Panc1 (cell line): ENCODE results near the gene CHRM2. TPM values are rescaled to one million over a fixed set of nuclear protein-coding genes. Genes with fewer than 3 reads are reported as not detected.

Experiments used
- ATAC-seq: fragments of 200-7000 bp; cut with Tn5 transposase; 2 replicates; pipeline ENCODE4 v1.9.1; 2020; ENCODE audit warnings: mild to moderate bottlenecking, moderate library complexity
- BruUV-seq: library from RNA; stranded (reverse); fragments of 400-500 nt; replicated peaks from 2 replicates; lab custom pipeline; 2021; lab: Mats Ljungman, UMichigan
- CTCF ChIA-PET: fragments of 300-600 bp; sonication (Branson Sonifier 250); formaldehyde crosslinking; loops from one replicate; lab custom pipeline; 2022; ENCODE audit warnings: antibody characterized with exemption; lab: Charles Lee
- POLR2A ChIA-PET: fragments of 300-600 bp; sonication (Branson Sonifier 250); formaldehyde crosslinking; loops from one replicate; lab custom pipeline; 2022; ENCODE audit warnings: antibody characterized with exemption; lab: Charles Lee
- DNase-seq: peaks from one replicate; pipeline ENCODE4 v3.0.0-alpha.2; 2010; ENCODE audit warnings: low read depth, low spot score
- H3K27ac ChIP-seq: 2 replicates; pipeline ENCODE4 v1.5.1; 2011; ENCODE audit warnings: mild to moderate bottlenecking, low read length, inconsistent platforms
- H3K27me3 ChIP-seq: fragments of 200-500 bp; sonication (Bioruptor generic); 2 replicates; pipeline ENCODE4 v1.6.0; 2014; ENCODE audit warnings: low read length, inconsistent platforms; ENCODE audit not compliant: control insufficient read depth, insufficient read depth
- H3K36me3 ChIP-seq: fragments of 200-500 bp; sonication (Bioruptor generic); 2 replicates; pipeline ENCODE4 v1.5.1; 2014; ENCODE audit warnings: inconsistent platforms, mild to moderate bottlenecking, low read length, moderate library complexity; ENCODE audit not compliant: control insufficient read depth, insufficient read depth
- H3K4me1 ChIP-seq: 2 replicates; pipeline ENCODE4 v1.5.1; 2011; ENCODE audit warnings: inconsistent platforms, mild to moderate bottlenecking, low read length, moderate library complexity; ENCODE audit not compliant: control insufficient read depth, insufficient read depth
- H3K4me3 ChIP-seq, 2 experiments: 2 replicates each; pipeline ENCODE4 v1.5.1; 2011 to 2012; ENCODE audit warnings: low read depth in 2 of 2, low read length in 2 of 2, mild to moderate bottlenecking in 2 of 2, inconsistent platforms in 1 of 2, moderate library complexity in 1 of 2
- H3K9me3 ChIP-seq: fragments of 200-500 bp; sonication (Bioruptor generic); 2 replicates; pipeline ENCODE4 v1.5.1; 2014; ENCODE audit warnings: low read depth, mild to moderate bottlenecking, inconsistent platforms, low read length, moderate library complexity; ENCODE audit not compliant: control insufficient read depth, insufficient read depth
- CTCF ChIP-seq: fragments of 450-650 bp; IDR thresholded peaks from 2 replicates; pipeline ENCODE4 v1.5.1; 2017; ENCODE audit warnings: mild to moderate bottlenecking
- POLR2AphosphoS5 ChIP-seq: IDR thresholded peaks from 2 replicates; pipeline ENCODE4 v1.6.1; 2012; ENCODE audit warnings: mild to moderate bottlenecking, low read depth, low read length, moderate library complexity
- REST ChIP-seq, 2 experiments: IDR thresholded peaks; 2 replicates each; pipeline ENCODE4 v1.6.1; 2011 to 2012; ENCODE audit warnings: low read depth in 2 of 2, control low read depth in 1 of 2, low read length in 1 of 2, mild to moderate bottlenecking in 1 of 2, moderate library complexity in 1 of 2; ENCODE audit not compliant: insufficient read depth in 1 of 2
- SIN3A ChIP-seq: IDR thresholded peaks from 2 replicates; pipeline ENCODE4 v1.6.1; 2012; ENCODE audit warnings: low read depth, mild to moderate bottlenecking, low read length, moderate library complexity, borderline replicate concordance; ENCODE audit not compliant: insufficient read depth
- TCF7L2 ChIP-seq: IDR thresholded peaks from 2 replicates; pipeline ENCODE4 v1.6.1; 2011; ENCODE audit warnings: mild to moderate bottlenecking, low read depth, low read length, inconsistent platforms
- in situ Hi-C: cut with HindIII; loops from 2 replicates; pipeline ENCODE4 v1.10.0; 2016; ENCODE audit warnings: low sequenced_read_pairs, low pct_unique_long_range_greater_than_20kb
- intact Hi-C: fragments of 100-400 bp; cut with micrococcal nuclease; formaldehyde crosslinking; loops from one replicate; pipeline ENCODE4 v1.10.0; 2022; ENCODE audit not compliant: unreplicated experiment
- total RNA-seq: library from RNA; stranded (reverse); gene quantifications from one replicate; pipeline ENCODE4 v1.2.1, GENCODE V29; 2021; ENCODE audit not compliant: unreplicated experiment

CHRM2 gene
- total RNA-seq, 1 experiment from 2014 or later = not detected

GRCh38 chr7:136883046-136883445 lies 14.6 kb downstream of the CHRM2 start:
- BruUV-seq = no TSS peak
- Histone ChIP-seq H3K36me3 (no peaks in the 10 kb centered on the region), H3K4me1 (no peaks in the 10 kb centered on the region), H3K4me3 (no peak overlapping the region), H3K27ac (no peak overlapping the region), H3K27me3 (no peaks in the 10 kb centered on the region), H3K9me3 (no peaks in the 10 kb centered on the region)
- intact Hi-C loops = no loop called here
- ATAC-seq = no peak
- POLR2A ChIA-PET = no interaction called here
- CTCF ChIA-PET = no interaction called here
- TF ChIP-seq SIN3A = no peak
- no peak for TF ChIP-seq CTCF
- TF ChIP-seq POLR2AphosphoS5 = no peak
- in situ Hi-C loops = no loop called here
- DNase-seq = no peak

- no peak overlapping the region for H3K4me3 ChIP-seq
- H3K9me3 ChIP-seq = no peaks in the 10 kb centered on the region
- H3K4me1 ChIP-seq = no peaks in the 10 kb centered on the region
- intact Hi-C loops = no loop called here
- ChIA-PET CTCF (no interaction called here), POLR2A (no interaction called here)
- no peak for ATAC-seq
- DNase-seq = no peak
- no peaks in the 10 kb centered on the region for H3K36me3 ChIP-seq
- no peak overlapping the region for H3K27ac ChIP-seq
- no peaks in the 10 kb centered on the region for H3K27me3 ChIP-seq
- TF ChIP-seq REST (IDR thresholded peaks at IDR 0.05; ENCODE audit: insufficient read depth in 1 of 2, low read depth in 2 of 2, low read length in 1 of 2) (no peak), POLR2AphosphoS5 (no peak), TCF7L2 (no peak)
- in situ Hi-C loops = no loop called here
- no TSS peak for BruUV-seq
Measured at GRCh38 chr7:136884492-136884891, 16.0 kb downstream of the CHRM2 start.

- intact Hi-C loops = no loop called here
- in situ Hi-C loops = no loop called here
- H3K27ac ChIP-seq = no peak overlapping the region
- POLR2A ChIA-PET = no interaction called here
- BruUV-seq = no TSS peak
- no peaks in the 10 kb centered on the region for H3K27me3 ChIP-seq
- DNase-seq (no peak), ATAC-seq (no peak)
- H3K9me3 ChIP-seq = no peaks in the 10 kb centered on the region
- CTCF ChIA-PET = no interaction called here
- TF ChIP-seq REST (IDR thresholded peaks at IDR 0.05; ENCODE audit: insufficient read depth in 1 of 2, low read depth in 2 of 2, low read length in 1 of 2) (no peak), SIN3A (no peak), TCF7L2 (no peak), POLR2AphosphoS5 (no peak), CTCF (no peak)
- H3K36me3 ChIP-seq = no peaks in the 10 kb centered on the region
- no peak overlapping the region for H3K4me3 ChIP-seq
- no peaks in the 10 kb centered on the region for H3K4me1 ChIP-seq
Measured at GRCh38 chr7:136887317-136887716, 18.9 kb downstream of the CHRM2 start.
